Psoas muscle (tissue), 8 donors: ENCODE measurements around the gene ZRANB3. TPM values are rescaled to one million over a fixed set of nuclear protein-coding genes. Genes with fewer than 3 reads are reported as not detected.
"Not testable (repeated sequence)": the region's sequence is repeated elsewhere in the genome, so short reads cannot be mapped to it uniquely, and the experiment has no call there.

Experiments
- ATAC-seq, 4 donors: fragments of 200-7000 bp; cut with Tn5 transposase; one replicate each; pipeline ENCODE4 v1.9.1; 2020; ENCODE audit warnings: moderate library complexity in 3 of 4, mild to moderate bottlenecking in 2 of 4
- DNase-seq, 2 donors: peaks; one replicate each; pipeline ENCODE4 v3.0.0-alpha.2; 2020
- H3K27ac ChIP-seq: fragments of 200-600 bp; one replicate; pipeline ENCODE4 v1.8.0; 2022
- H3K27me3 ChIP-seq, 3 donors: fragments of 200-600 bp in 1 of 3; one replicate each; pipeline versions ENCODE4 v1.6.1 to v1.8.0; 2013 to 2022; ENCODE audit warnings: low read length in 2 of 3, mild to moderate bottlenecking in 2 of 3, moderate library complexity in 1 of 3; ENCODE audit not compliant: insufficient read depth in 3 of 3
- H3K36me3 ChIP-seq, 2 donors: fragments of 200-600 bp in 1 of 2; one replicate each; pipeline versions ENCODE4 v1.6.1 to v1.8.0; 2013 to 2022; ENCODE audit warnings: low read depth in 1 of 2, mild to moderate bottlenecking in 1 of 2, moderate library complexity in 1 of 2; ENCODE audit not compliant: insufficient read depth in 1 of 2
- H3K4me1 ChIP-seq: fragments of 200-600 bp; one replicate; pipeline ENCODE4 v1.8.0; 2022
- H3K4me3 ChIP-seq: fragments of 200-600 bp; one replicate; pipeline ENCODE4 v1.8.0; 2022; ENCODE audit warnings: mild to moderate bottlenecking
- H3K9me3 ChIP-seq: fragments of 200-600 bp; one replicate; pipeline ENCODE4 v1.8.0; 2022
- WGBS, 3 donors: extraction: QIAGEN DNeasy Blood & Tissue Kit; methylation state at CpG; one replicate each; pipeline versions ENCODE4 v1.1.6 to v1.1.7; 2013; 5-methylcytosine and 5-hydroxymethylcytosine counted together
- intact Hi-C, 2 donors: fragments of 100-400 bp; cut with DNase I; formaldehyde crosslinking; loops; one replicate each; pipeline versions ENCODE4 v1.11.0 to v1.14.2; 2022
- polyA plus RNA-seq, 3 donors: library from polyadenylated mRNA; stranded (reverse); fragments of 200-250 nt; gene quantifications; one replicate each; pipeline ENCODE4 v1.2.3, GENCODE V29; 2013
- total RNA-seq, 4 donors: library from RNA; stranded (reverse); fragmentation: NEBNext Ultra II Directional in 2 of 4; extraction: Animal tissue kit (Norgen Biotek cat#: 25700) in 2 of 4; gene quantifications; one replicate each; pipeline versions ENCODE4 v1.2.1 to v1.2.4, GENCODE V29; 2021 to 2023
- TF ChIP-seq, protein P1 (sequence below): fragments of 200-600 bp; IDR thresholded peaks from one replicate; pipeline ENCODE4 v1.8.0; 2022; ENCODE audit warnings: antibody characterized with exemption
- donor health status: healthy with polysubstance abuse.
- donor health status: DM: no; HTN: no; CAD: no; lungs with moderate emphysema.
- donor health status: Bipolar disorder and iron deficiency.
- donor health status: healthy.
- donor health status: DM: yes; HTN: yes; CAD: no.
- donor health status: DM: no; HTN: no; CAD: no.
- donor health status: DM: no; HTN: no; CAD: no.
- donor health status: DM: yes; HTN: yes; CAD: no.

The ZRANB3 gene
- total and polyA plus RNA-seq, 7 donors, result 1.3 to 6.4 (median 4.0) TPM

DNA sequence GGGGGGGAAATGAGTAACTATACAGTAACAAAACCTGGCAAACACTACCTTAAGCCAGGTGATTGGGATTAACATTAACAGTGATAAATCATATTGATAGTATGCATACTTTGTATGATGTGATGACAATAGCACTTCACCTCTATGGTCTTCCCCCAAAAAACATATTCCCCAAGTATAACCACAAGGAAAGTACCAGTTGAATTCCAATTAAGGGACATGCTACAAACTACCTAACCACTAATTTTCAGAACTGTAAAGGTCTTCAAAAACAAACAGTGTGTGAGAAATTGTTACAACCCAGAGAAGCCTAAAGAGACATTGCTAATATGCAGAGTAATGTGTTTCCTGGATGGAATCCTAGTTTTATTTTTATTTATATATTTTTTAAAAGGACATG is 152.4 kb downstream of the ZRANB3 start:
- TF ChIP-seq, protein P1, sequence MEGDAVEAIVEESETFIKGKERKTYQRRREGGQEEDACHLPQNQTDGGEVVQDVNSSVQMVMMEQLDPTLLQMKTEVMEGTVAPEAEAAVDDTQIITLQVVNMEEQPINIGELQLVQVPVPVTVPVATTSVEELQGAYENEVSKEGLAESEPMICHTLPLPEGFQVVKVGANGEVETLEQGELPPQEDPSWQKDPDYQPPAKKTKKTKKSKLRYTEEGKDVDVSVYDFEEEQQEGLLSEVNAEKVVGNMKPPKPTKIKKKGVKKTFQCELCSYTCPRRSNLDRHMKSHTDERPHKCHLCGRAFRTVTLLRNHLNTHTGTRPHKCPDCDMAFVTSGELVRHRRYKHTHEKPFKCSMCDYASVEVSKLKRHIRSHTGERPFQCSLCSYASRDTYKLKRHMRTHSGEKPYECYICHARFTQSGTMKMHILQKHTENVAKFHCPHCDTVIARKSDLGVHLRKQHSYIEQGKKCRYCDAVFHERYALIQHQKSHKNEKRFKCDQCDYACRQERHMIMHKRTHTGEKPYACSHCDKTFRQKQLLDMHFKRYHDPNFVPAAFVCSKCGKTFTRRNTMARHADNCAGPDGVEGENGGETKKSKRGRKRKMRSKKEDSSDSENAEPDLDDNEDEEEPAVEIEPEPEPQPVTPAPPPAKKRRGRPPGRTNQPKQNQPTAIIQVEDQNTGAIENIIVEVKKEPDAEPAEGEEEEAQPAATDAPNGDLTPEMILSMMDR, result no peak
- Histone ChIP-seq H3K9me3 (no peaks in the 10 kb centered on the region), H3K36me3 (no peaks in the 10 kb centered on the region), H3K4me3 (no peak overlapping the region), H3K27ac (no peak overlapping the region), H3K27me3 (no peaks in the 10 kb centered on the region), H3K4me1 (no peaks in the 10 kb centered on the region)
- intact Hi-C loops, result no loop called here
- DNase-seq (no peak), ATAC-seq (no peak)

DNA sequence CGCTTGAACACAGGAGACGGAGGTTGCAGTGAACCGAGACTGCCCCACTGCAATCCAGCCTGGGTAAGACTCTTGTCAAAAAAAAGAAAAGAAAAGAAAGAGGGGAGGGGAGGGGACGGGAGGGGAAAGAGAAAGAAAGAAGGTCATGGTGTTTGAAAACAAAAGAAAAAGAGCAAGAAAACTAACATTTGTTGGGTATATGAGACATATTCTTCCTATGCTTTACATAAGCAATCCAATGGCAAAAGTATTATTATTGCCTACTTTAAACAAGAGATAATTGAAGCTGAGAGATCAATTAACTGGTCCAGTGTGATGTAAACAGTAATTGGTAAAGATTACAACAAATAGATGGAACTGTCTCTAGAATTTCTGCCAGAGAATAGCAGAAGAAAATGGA is 157.3 kb downstream of the ZRANB3 start:
- TF ChIP-seq, protein P1, result no peak
- intact Hi-C loops, result no loop called here
- H3K9me3 ChIP-seq, result no peaks in the 10 kb centered on the region
- H3K27me3 ChIP-seq, result no peaks in the 10 kb centered on the region
- no peak overlapping the region for H3K27ac ChIP-seq
- ATAC-seq, result no peak
- 87 to 100% (median 90%) methylated on average over 1 to 4 of the region's 4 CpGs for WGBS, 3 donors
- DNase-seq, result no peak
- H3K4me1 ChIP-seq, result no peaks in the 10 kb centered on the region
- H3K36me3 ChIP-seq, result no peaks in the 10 kb centered on the region
- H3K4me3 ChIP-seq, result no peak overlapping the region

DNA sequence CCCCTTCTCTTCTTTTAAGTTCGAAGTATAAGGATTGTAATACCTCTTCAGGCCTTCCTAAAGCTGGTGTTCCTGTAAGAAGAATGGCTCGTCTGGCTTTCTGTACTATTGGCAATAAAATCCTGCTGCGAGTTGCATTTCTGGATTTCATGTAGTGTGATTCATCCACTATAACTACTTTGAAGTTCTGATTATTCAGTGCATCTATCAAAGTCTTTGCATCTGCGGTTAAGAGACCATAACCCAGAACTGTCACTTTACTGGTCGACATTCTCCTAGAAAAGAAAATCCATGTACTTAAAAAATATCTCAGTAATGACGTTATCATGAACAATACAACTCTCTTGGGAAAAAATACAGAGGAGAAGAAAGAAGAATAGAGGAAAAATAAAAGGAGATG is 181.1 kb downstream of the ZRANB3 start:
- WGBS, 3 donors, result 89 to 92% (median 89%) methylated on average over 6 of the region's 6 CpGs
- H3K27me3 ChIP-seq, result no peaks in the 10 kb centered on the region
- no peak overlapping the region for H3K27ac ChIP-seq
- no peak overlapping the region for H3K4me3 ChIP-seq
- peaks cover 17% of the 10 kb centered on the region for H3K9me3 ChIP-seq
- intact Hi-C loops, result no loop called here
- DNase-seq (no peak), ATAC-seq (no peak)
- H3K36me3 ChIP-seq, result no peaks in the 10 kb centered on the region
- H3K4me1 ChIP-seq, result no peaks in the 10 kb centered on the region
- TF ChIP-seq, protein P1, result no peak

DNA sequence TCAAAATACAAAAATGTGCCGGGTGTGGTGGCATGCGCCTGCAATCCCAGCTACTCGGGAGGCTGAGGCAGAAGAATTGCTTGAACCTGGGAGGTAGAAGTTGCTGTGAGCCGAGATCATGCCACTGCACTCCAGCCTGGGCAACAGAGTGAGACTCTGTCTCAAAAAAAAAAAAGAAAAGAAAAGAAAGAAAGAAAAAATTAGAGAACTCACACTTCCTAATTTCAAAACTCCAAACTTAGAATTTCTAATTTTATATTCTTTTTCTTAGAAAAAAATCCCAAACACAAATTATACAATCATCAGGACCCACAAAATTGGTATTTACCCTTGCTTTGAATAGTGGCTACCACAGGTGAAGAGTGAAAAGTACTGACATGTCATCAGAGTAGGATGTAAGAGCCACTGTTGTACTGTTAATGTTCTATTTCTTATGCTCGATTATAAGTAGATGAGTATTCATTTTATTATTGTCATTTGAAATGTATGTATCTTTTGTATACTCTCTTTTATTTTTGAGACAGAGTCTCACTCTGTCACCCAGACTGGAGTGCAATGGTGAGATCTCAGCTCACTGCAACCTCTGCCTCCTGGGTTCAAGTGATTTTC is 182.8 kb downstream of the ZRANB3 start:
- ATAC-seq, H3K4me1 ChIP-seq, H3K27ac ChIP-seq, intact Hi-C loops, H3K36me3 ChIP-seq, H3K27me3 ChIP-seq, H3K4me3 ChIP-seq, DNase-seq: not testable (repeated sequence)
- H3K9me3 ChIP-seq, result peaks cover 17% of the 10 kb centered on the region
- 95 to 98% (median 96%) methylated on average over 5 of the region's 5 CpGs for whole genome bisulfite sequencing, 3 donors

DNA sequence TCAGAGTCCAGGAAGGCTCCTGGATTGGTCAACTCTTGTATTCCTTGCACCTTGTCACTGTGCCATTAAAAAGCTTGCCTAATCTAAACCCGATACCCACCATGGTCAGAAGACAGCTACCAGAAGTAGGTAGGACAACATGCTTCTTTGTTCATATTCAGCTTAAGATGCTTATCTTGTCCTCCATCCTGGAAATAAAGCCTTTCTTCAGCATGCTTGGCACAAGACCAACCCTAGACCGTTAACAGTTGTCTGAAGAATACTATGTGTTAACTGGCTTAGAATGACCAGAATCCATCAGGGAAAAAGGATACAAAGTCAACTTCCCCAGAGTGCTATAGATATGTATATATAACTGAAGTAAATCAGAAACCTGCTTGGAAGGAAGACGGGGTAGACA is 193.9 kb downstream of the ZRANB3 start:
- intact Hi-C loops, result no loop called here
- Histone ChIP-seq H3K36me3 (no peaks in the 10 kb centered on the region), H3K27ac (no peak overlapping the region), H3K4me3 (no peak overlapping the region), H3K27me3 (no peaks in the 10 kb centered on the region), H3K4me1 (no peaks in the 10 kb centered on the region), H3K9me3 (no peaks in the 10 kb centered on the region)
- ATAC-seq, result no peak
- 68 to 73% (median 71%) methylated on average over 3 of the region's 3 CpGs for WGBS, 3 donors
- DNase-seq, result no peak
- TF ChIP-seq, protein P1, result no peak
